ENCODE data around the gene RABGAP1L. TPM values are rescaled to one million over a fixed set of nuclear protein-coding genes. Genes with fewer than 3 reads are reported as not detected.

The RABGAP1L gene
- total and polyA plus RNA-seq, 12 donors, result 13.0 to 167 (median 109) TPM

DNA sequence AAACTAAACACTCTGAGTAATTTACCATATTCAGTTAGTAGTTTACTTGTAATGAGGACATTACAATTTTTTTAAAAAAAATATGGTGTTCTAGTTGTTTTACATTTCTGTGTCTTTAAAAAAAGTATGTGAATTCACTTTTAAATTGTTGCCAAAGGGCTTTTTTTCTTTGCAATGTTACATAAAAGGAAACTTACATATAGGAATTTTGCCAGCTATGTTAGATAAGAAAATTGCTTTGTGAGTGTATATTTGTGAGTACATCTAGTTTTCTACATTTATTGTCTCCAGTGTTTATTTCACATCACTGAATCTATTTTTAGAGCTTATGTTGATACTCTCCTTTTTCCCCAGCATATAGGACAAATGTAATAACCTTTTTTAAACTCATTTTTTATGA is 495.2 kb downstream of the RABGAP1L start:
- no peaks in the 10 kb centered on the region for H3K36me3 ChIP-seq
- TF ChIP-seq, protein P1, sequence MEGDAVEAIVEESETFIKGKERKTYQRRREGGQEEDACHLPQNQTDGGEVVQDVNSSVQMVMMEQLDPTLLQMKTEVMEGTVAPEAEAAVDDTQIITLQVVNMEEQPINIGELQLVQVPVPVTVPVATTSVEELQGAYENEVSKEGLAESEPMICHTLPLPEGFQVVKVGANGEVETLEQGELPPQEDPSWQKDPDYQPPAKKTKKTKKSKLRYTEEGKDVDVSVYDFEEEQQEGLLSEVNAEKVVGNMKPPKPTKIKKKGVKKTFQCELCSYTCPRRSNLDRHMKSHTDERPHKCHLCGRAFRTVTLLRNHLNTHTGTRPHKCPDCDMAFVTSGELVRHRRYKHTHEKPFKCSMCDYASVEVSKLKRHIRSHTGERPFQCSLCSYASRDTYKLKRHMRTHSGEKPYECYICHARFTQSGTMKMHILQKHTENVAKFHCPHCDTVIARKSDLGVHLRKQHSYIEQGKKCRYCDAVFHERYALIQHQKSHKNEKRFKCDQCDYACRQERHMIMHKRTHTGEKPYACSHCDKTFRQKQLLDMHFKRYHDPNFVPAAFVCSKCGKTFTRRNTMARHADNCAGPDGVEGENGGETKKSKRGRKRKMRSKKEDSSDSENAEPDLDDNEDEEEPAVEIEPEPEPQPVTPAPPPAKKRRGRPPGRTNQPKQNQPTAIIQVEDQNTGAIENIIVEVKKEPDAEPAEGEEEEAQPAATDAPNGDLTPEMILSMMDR (IDR thresholded peaks at IDR 0.05), result no peak
- DNase-seq, result no peak
- no peak overlapping the region for H3K4me3 ChIP-seq
- ATAC-seq, result no peak
- H3K9me3 ChIP-seq, result peaks cover 0 to 21% (median 0%) of the 10 kb centered on the region in 11 donors
- intact Hi-C loops (cut with DNase I), result no loop called here
- no peaks in the 10 kb centered on the region for H3K27me3 ChIP-seq
- H3K4me1 ChIP-seq, result peaks cover 0 to 12% (median 0%) of the 10 kb centered on the region in 9 donors
- no peak overlapping the region for H3K27ac ChIP-seq

DNA sequence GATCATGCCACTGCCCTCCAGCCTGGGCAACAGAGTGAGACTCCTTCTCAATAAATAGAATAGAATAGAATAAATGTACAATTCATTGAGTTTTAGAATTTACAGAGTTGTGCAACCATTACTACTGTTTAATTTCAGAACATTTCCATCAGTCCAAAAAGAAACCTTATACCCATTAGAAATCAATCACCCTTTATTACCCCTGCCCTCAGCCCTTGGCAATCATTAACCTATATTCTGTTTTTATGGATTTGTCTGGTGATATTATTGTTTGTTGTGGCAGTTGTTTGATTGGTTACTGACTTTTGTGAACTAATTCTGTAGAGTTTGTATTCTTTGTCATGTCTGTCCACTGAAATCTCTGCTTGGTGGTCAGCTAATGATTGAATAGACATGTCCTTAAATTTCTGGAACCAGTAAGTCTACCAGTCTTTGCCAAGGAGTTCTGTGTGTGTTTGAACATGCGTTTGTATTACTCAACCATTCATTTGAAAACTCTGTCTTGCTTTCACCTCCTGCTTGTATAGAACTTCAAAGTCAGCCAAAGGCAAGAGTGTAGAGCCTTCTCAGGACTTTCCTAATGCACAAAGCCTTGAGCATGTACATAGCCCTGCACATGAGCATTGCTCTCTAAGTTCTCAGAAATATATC is 497.2 kb downstream of the RABGAP1L start:
- no peaks in the 10 kb centered on the region for H3K27me3 ChIP-seq
- peaks cover 0 to 20% (median 0%) of the 10 kb centered on the region in 11 donors for H3K9me3 ChIP-seq
- ATAC-seq (no peak), DNase-seq (no peak)
- TF ChIP-seq, protein P1 (IDR thresholded peaks at IDR 0.05), result no peak
- peaks cover 0 to 16% (median 0%) of the 10 kb centered on the region in 9 donors for H3K4me1 ChIP-seq
- no peak overlapping the region for H3K27ac ChIP-seq
- H3K4me3 ChIP-seq, result no peak overlapping the region
- WGBS, 2 donors, result 92 to 98% methylated on average over 1 of the region's 1 CpG
- H3K36me3 ChIP-seq, result no peaks in the 10 kb centered on the region
- intact Hi-C loops (cut with DNase I), result no loop called here

DNA sequence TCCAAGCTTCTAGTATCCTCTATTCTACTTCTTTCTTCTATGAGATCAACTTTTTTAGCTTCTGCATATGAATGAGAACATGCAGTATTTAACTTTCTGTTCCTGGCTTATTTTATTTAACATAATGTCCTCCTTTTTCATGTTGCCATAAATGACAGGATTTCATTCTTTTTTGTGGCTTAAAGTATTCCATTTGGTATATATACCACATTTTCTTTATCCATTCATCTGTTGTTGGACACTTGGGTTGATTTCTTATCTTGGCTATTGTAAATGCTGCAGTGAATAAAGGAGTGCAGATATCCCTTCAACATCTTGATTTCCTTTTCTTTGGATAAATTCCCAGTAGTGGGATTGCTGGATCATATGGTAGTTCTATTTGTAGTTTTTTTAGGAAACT is 498.1 kb downstream of the RABGAP1L start:
- peaks cover 0 to 13% (median 0%) of the 10 kb centered on the region in 11 donors for H3K9me3 ChIP-seq
- no peak overlapping the region for H3K27ac ChIP-seq
- no peak for DNase-seq
- ATAC-seq, result no peak
- no peak overlapping the region for H3K4me3 ChIP-seq
- intact Hi-C loops (cut with DNase I), result no loop called here
- peaks cover 0 to 16% (median 0%) of the 10 kb centered on the region in 9 donors for H3K4me1 ChIP-seq
- no peaks in the 10 kb centered on the region for H3K27me3 ChIP-seq
- TF ChIP-seq, protein P1 (IDR thresholded peaks at IDR 0.05), result no peak
- no peaks in the 10 kb centered on the region for H3K36me3 ChIP-seq

GRCh38 chr1:174657893-174658292 is 498.6 kb downstream of the RABGAP1L start:
- 64 to 77% methylated on average over 1 of the region's 1 CpG for WGBS, 2 donors
- ATAC-seq (no peak), DNase-seq (no peak)
- Histone ChIP-seq H3K27me3 (no peaks in the 10 kb centered on the region), H3K4me1 (peaks cover 0 to 16% (median 0%) of the 10 kb centered on the region in 9 donors), H3K9me3 (peaks cover 0 to 13% (median 0%) of the 10 kb centered on the region in 11 donors), H3K36me3 (no peaks in the 10 kb centered on the region), H3K4me3 (no peak overlapping the region), H3K27ac (no peak overlapping the region)
- TF ChIP-seq, protein P1 (IDR thresholded peaks at IDR 0.05), result no peak
- intact Hi-C loops (cut with DNase I), result no loop called here
